H9 (cell line): ENCODE measurements around the gene SGCB. TPM values are rescaled to one million over a fixed set of nuclear protein-coding genes. Genes with fewer than 3 reads are reported as not detected.

Source experiments
- DNase-seq: peaks from one replicate; pipeline ENCODE4 v3.0.0-alpha.2; 2017
- H2AFZ ChIP-seq: one replicate; pipeline ENCODE4 v1.6.1; 2013; ENCODE audit warnings: mild to moderate bottlenecking, low read length, control low read depth, moderate library complexity
- H2AK5ac ChIP-seq: 2 replicates; pipeline ENCODE4 v1.6.1; 2013; ENCODE audit warnings: low read length, control low read depth, mixed read lengths; ENCODE audit not compliant: insufficient read length
- H2BK120ac ChIP-seq: one replicate; pipeline ENCODE4 v1.6.1; 2013; ENCODE audit warnings: low read depth, mild to moderate bottlenecking, low read length, control low read depth, inconsistent platforms; ENCODE audit not compliant: poor library complexity, severe bottlenecking
- H2BK12ac ChIP-seq: 2 replicates; pipeline ENCODE4 v1.6.1; 2013; ENCODE audit warnings: low read length, control low read depth, mixed read lengths, low read depth; ENCODE audit not compliant: insufficient read length
- H2BK15ac ChIP-seq: 2 replicates; pipeline ENCODE4 v1.6.1; 2013; ENCODE audit warnings: low read depth, low read length, control low read depth
- H2BK20ac ChIP-seq: one replicate; pipeline ENCODE4 v1.6.1; 2013; ENCODE audit warnings: low read depth, mild to moderate bottlenecking, low read length, control low read depth, inconsistent platforms; ENCODE audit not compliant: poor library complexity, severe bottlenecking
- H2BK5ac ChIP-seq: 2 replicates; pipeline ENCODE4 v1.6.1; 2013; ENCODE audit warnings: low read length, control low read depth, mixed read lengths; ENCODE audit not compliant: insufficient read length
- H3K14ac ChIP-seq: 2 replicates; pipeline ENCODE4 v1.6.1; 2013; ENCODE audit warnings: low read length, control low read depth; ENCODE audit not compliant: insufficient read depth
- H3K18ac ChIP-seq: 2 replicates; pipeline ENCODE4 v1.6.1; 2013; ENCODE audit warnings: low read depth, mild to moderate bottlenecking, mixed read lengths, low read length, control low read depth; ENCODE audit not compliant: insufficient read length
- H3K23ac ChIP-seq: 2 replicates; pipeline ENCODE4 v1.6.1; 2013; ENCODE audit warnings: low read length, control low read depth, mixed read lengths, low read depth; ENCODE audit not compliant: insufficient read length
- H3K23me2 ChIP-seq: 2 replicates; pipeline ENCODE4 v1.6.1; 2013; ENCODE audit warnings: low read depth, mild to moderate bottlenecking, mixed read lengths, low read length, control low read depth; ENCODE audit not compliant: insufficient read length, poor library complexity, severe bottlenecking
- H3K27ac ChIP-seq: 2 replicates; pipeline ENCODE4 v1.5.1; 2013; ENCODE audit warnings: low read length, control low read depth, mixed read lengths, low read depth; ENCODE audit not compliant: insufficient read length
- H3K27me3 ChIP-seq: 2 replicates; pipeline ENCODE4 v1.6.1; 2013; ENCODE audit warnings: low read length, control low read depth, inconsistent platforms; ENCODE audit not compliant: insufficient read depth
- H3K4ac ChIP-seq: 2 replicates; pipeline ENCODE4 v1.6.1; 2013; ENCODE audit warnings: low read depth, mild to moderate bottlenecking, control low read depth, inconsistent platforms, low read length, moderate library complexity
- H3K4me1 ChIP-seq: 2 replicates; pipeline ENCODE4 v1.6.1; 2013; ENCODE audit warnings: low read length, control low read depth, inconsistent platforms; ENCODE audit not compliant: insufficient read depth
- H3K4me2 ChIP-seq: 2 replicates; pipeline ENCODE4 v1.6.1; 2013; ENCODE audit warnings: low read length, control low read depth, mixed read lengths; ENCODE audit not compliant: insufficient read length, insufficient read depth
- H3K56ac ChIP-seq: 2 replicates; pipeline ENCODE4 v1.6.1; 2013; ENCODE audit warnings: low read depth, mild to moderate bottlenecking, mixed read lengths, low read length, control low read depth; ENCODE audit not compliant: insufficient read length
- H3K79me1 ChIP-seq: 2 replicates; pipeline ENCODE4 v1.6.1; 2013; ENCODE audit warnings: low read depth, mild to moderate bottlenecking, moderate library complexity, low read length, control low read depth, inconsistent platforms; ENCODE audit not compliant: insufficient read depth, poor library complexity, severe bottlenecking
- H3K79me2 ChIP-seq: 2 replicates; pipeline ENCODE4 v1.6.1; 2013; ENCODE audit warnings: low read length, control low read depth, inconsistent platforms; ENCODE audit not compliant: insufficient read depth
- H3K9ac ChIP-seq: 2 replicates; pipeline ENCODE4 v1.6.1; 2013; ENCODE audit warnings: low read length, control low read depth, mixed read lengths; ENCODE audit not compliant: insufficient read length; ENCODE audit errors: extremely low read depth
- H3K9me3 ChIP-seq: one replicate; pipeline ENCODE4 v1.6.1; 2013; ENCODE audit warnings: low read depth, low read length, inconsistent platforms; ENCODE audit not compliant: control insufficient read depth
- H3T11ph ChIP-seq: one replicate; pipeline ENCODE4 v1.6.1; 2013; ENCODE audit warnings: mild to moderate bottlenecking, low read length, control low read depth, inconsistent platforms
- H4K20me1 ChIP-seq: one replicate; pipeline ENCODE4 v1.6.1; 2013; ENCODE audit not compliant: control insufficient read depth, insufficient read length, insufficient read depth
- H4K5ac ChIP-seq: 2 replicates; pipeline ENCODE4 v1.6.1; 2013; ENCODE audit warnings: low read depth, mild to moderate bottlenecking, mixed read lengths, low read length, control low read depth; ENCODE audit not compliant: insufficient read length
- H4K8ac ChIP-seq: replicated peaks from 2 replicates; pipeline ENCODE4 v1.6.1; 2013; ENCODE audit warnings: low read length, control low read depth, mixed read lengths, low read depth; ENCODE audit not compliant: insufficient read length
- H4K91ac ChIP-seq: 2 replicates; pipeline ENCODE4 v1.6.1; 2013; ENCODE audit warnings: low read depth, mild to moderate bottlenecking, moderate library complexity, mixed read lengths, low read length, control low read depth; ENCODE audit not compliant: insufficient read length
- H3K27ac Mint-ChIP-seq, 3 experiments: 2 replicates in 2 of 3; 3 replicates in 1 of 3; pipeline ENCODE4 v1.8.0; 2020 to 2021; ENCODE audit warnings: mixed read lengths in 3 of 3, mild to moderate bottlenecking in 1 of 3, moderate library complexity in 1 of 3
- H3K27me3 Mint-ChIP-seq: 2 replicates; pipeline ENCODE4 v1.8.0; 2021; ENCODE audit warnings: low read depth, mild to moderate bottlenecking, moderate library complexity, mixed read lengths
- H3K36me3 Mint-ChIP-seq, 3 experiments: 2 replicates in 2 of 3; 3 replicates in 1 of 3; pipeline ENCODE4 v1.8.0; 2020 to 2021; ENCODE audit warnings: low read depth in 3 of 3, mixed read lengths in 3 of 3; ENCODE audit not compliant: insufficient read depth in 1 of 3
- H3K4me1 Mint-ChIP-seq, 2 experiments: 2 replicates each; pipeline ENCODE4 v1.8.0; 2020; ENCODE audit warnings: mixed read lengths in 2 of 2
- H3K4me3 Mint-ChIP-seq, 2 experiments: 2 replicates in 1 of 2; 3 replicates in 1 of 2; pipeline ENCODE4 v1.8.0; 2020 to 2021; ENCODE audit warnings: mild to moderate bottlenecking in 2 of 2, mixed read lengths in 2 of 2, moderate library complexity in 1 of 2
- H3K9me3 Mint-ChIP-seq, 2 experiments: 2 replicates in 1 of 2; 3 replicates in 1 of 2; pipeline ENCODE4 v1.8.0; 2020; ENCODE audit warnings: mild to moderate bottlenecking in 2 of 2, mixed read lengths in 2 of 2, moderate library complexity in 1 of 2
- WGBS: extraction: QIAGEN DNeasy Blood & Tissue Kit; methylation state at CpG from one replicate; pipeline ENCODE4 v1.1.7; 2013; ENCODE audit warnings: missing lambda C conversion rate, low lambda C conversion rate, mixed read lengths; ENCODE audit not compliant: insufficient read length; ENCODE audit errors: extremely low coverage; 5-methylcytosine and 5-hydroxymethylcytosine counted together
- total RNA-seq: library from RNA; stranded (reverse); gene quantifications from 2 replicates; pipeline ENCODE4 v1.2.1, GENCODE V29; 2021
- TF ChIP-seq, protein P1 (sequence below): fragments of 200-600 bp; sonication (generic); conservative IDR thresholded peaks from 3 replicates; pipeline ENCODE4 v1.8.0; 2021; ENCODE audit warnings: antibody characterized with exemption, mild to moderate bottlenecking

SGCB gene
- total RNA-seq, 1 experiment from 2014 or later = 32.3 TPM

DNA sequence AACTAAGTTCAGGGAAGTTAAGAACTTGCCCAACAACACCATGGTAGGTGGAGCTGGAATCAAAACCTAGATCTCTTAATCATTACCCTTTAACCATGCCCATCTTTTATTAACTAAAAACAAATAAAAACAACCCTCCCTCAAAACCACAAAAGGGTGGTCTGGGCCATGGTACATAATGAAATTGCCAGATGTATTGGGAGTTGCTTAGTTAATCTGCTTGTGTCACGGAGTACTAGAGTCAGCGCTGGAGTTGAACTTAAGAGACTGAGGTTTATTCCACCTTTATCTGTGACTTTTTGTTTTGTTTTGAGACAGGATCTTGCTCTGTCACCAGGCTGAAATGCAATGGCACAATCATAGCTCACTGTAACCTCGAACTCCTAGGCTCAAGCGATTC is 31.2 kb downstream of the SGCB start:
- no peaks in the 10 kb centered on the region for H3K9me3 Mint-ChIP-seq
- Histone ChIP-seq H3K23ac (no peak overlapping the region), H4K20me1 (no peaks in the 10 kb centered on the region), H2BK20ac (no peak overlapping the region), H2AK5ac (no peak overlapping the region), H3K27me3 (no peaks in the 10 kb centered on the region), H4K5ac (no peak overlapping the region), H3K56ac (no peak overlapping the region), H3K14ac (no peak overlapping the region), H2AFZ (no peak overlapping the region), H2BK120ac (no peak overlapping the region), H3K9ac (no peak overlapping the region), H3K4me1 (no peaks in the 10 kb centered on the region), H4K91ac (no peak overlapping the region), H3K79me1 (no peaks in the 10 kb centered on the region), H3K4me2 (no peak overlapping the region), H3K23me2 (no peaks in the 10 kb centered on the region), H3K18ac (no peak overlapping the region), H2BK15ac (no peak overlapping the region), H3K9me3 (no peaks in the 10 kb centered on the region), H3K27ac (no peak overlapping the region), H2BK12ac (no peak overlapping the region), H3T11ph (no peak overlapping the region), H3K79me2 (no peaks in the 10 kb centered on the region), H3K4ac (no peak overlapping the region), H2BK5ac (no peak overlapping the region), H4K8ac (no peak overlapping the region)
- no peak overlapping the region for H3K27ac Mint-ChIP-seq
- no peaks in the 10 kb centered on the region for H3K36me3 Mint-ChIP-seq
- H3K4me3 Mint-ChIP-seq = no peak overlapping the region
- TF ChIP-seq, protein P1, sequence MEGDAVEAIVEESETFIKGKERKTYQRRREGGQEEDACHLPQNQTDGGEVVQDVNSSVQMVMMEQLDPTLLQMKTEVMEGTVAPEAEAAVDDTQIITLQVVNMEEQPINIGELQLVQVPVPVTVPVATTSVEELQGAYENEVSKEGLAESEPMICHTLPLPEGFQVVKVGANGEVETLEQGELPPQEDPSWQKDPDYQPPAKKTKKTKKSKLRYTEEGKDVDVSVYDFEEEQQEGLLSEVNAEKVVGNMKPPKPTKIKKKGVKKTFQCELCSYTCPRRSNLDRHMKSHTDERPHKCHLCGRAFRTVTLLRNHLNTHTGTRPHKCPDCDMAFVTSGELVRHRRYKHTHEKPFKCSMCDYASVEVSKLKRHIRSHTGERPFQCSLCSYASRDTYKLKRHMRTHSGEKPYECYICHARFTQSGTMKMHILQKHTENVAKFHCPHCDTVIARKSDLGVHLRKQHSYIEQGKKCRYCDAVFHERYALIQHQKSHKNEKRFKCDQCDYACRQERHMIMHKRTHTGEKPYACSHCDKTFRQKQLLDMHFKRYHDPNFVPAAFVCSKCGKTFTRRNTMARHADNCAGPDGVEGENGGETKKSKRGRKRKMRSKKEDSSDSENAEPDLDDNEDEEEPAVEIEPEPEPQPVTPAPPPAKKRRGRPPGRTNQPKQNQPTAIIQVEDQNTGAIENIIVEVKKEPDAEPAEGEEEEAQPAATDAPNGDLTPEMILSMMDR = no peak
- DNase-seq = no peak
- WGBS = no CpG with 5 or more reads among the region's 4 CpGs
- peaks cover 3 to 7% of the 10 kb centered on the region in 2 experiments; a peak in 3 of 4 replicates for H3K4me1 Mint-ChIP-seq
- no peaks in the 10 kb centered on the region for H3K27me3 Mint-ChIP-seq
